Upper lobe of left lung (tissue), 6 donors: ENCODE measurements around the gene ZFPL1. TPM values are rescaled to one million over a fixed set of nuclear protein-coding genes. Genes with fewer than 3 reads are reported as not detected.

Experiments
- ATAC-seq, 2 donors: fragments of 200-7000 bp; cut with Tn5 transposase; one replicate each; pipeline ENCODE4 v1.9.1; 2022; ENCODE audit warnings: mild to moderate bottlenecking in 2 of 2, moderate library complexity in 2 of 2; ENCODE audit not compliant: low FRiP score in 2 of 2
- DNase-seq, 2 donors: peaks; one replicate each; pipeline ENCODE4 v3.0.0-alpha.2; 2019 to 2020
- H3K27ac ChIP-seq, 4 donors: fragments of 200-600 bp; sonication (generic); one replicate each; pipeline ENCODE4 v1.5.1; 2016 to 2019
- H3K27me3 ChIP-seq, 4 donors: fragments of 200-600 bp; sonication (generic); one replicate each; pipeline ENCODE4 v1.5.1; 2017 to 2019
- H3K36me3 ChIP-seq, 4 donors: fragments of 200-600 bp; sonication (generic); one replicate each; pipeline ENCODE4 v1.5.1; 2016 to 2019
- H3K4me1 ChIP-seq, 4 donors: fragments of 200-600 bp; sonication (generic); one replicate each; pipeline ENCODE4 v1.5.1; 2018 to 2019
- H3K4me3 ChIP-seq, 4 donors: fragments of 200-600 bp; sonication (generic); one replicate each; pipeline ENCODE4 v1.5.1; 2017 to 2019; ENCODE audit warnings: mild to moderate bottlenecking in 2 of 4, moderate library complexity in 1 of 4
- H3K9me3 ChIP-seq, 4 donors: fragments of 200-600 bp; sonication (generic); one replicate each; pipeline ENCODE4 v1.5.1; 2018 to 2019
- EP300 ChIP-seq, 4 donors: sonication (generic); formaldehyde crosslinking; IDR thresholded peaks; one replicate each; pipeline ENCODE4 v1.5.1; 2017; ENCODE audit warnings: antibody characterized with exemption in 4 of 4, control low read depth in 2 of 4
- POLR2A ChIP-seq, 4 donors: fragments of 450-650 bp; IDR thresholded peaks; one replicate each; pipeline ENCODE4 v1.5.1; 2016 to 2017; ENCODE audit warnings: antibody characterized with exemption in 4 of 4, mild to moderate bottlenecking in 2 of 4
- POLR2AphosphoS5 ChIP-seq, 2 donors: sonication (generic); formaldehyde crosslinking; IDR thresholded peaks; one replicate each; pipeline ENCODE4 v1.5.1; 2017; ENCODE audit warnings: antibody characterized with exemption in 2 of 2
- WGBS, 2 donors: methylation state at CpG; one replicate each; pipeline ENCODE4 v1.1.5; 2017 to 2018; 5-methylcytosine and 5-hydroxymethylcytosine counted together
- total RNA-seq, 6 donors: library from RNA; depleted of rRNA in 4 of 6; stranded (reverse); fragments of >200 nt in 4 of 6; gene quantifications; one replicate each; pipeline versions ENCODE4 v1.1.0 to v1.2.1, GENCODE V29; 2016 to 2021
- TF ChIP-seq, protein P1 (sequence below), 6 experiments: fragments of 450-650 bp in 4 of 6; fragments of 200-600 bp in 2 of 6; sonication (generic) in 2 of 6; IDR thresholded peaks; one replicate each; pipeline ENCODE4 v1.5.1; 2016 to 2019; ENCODE audit warnings: antibody characterized with exemption in 6 of 6
- donor health status: DM: no; HTN: no; CAD: no; lungs with moderate emphysema.
- donor health status: DM: no; HTN: yes; CAD: no; lungs with severe emphysema.

ZFPL1 gene
- total RNA-seq, result 10 to 100 TPM; 21.4 to 39.8 (median 34.6) TPM

DNA sequence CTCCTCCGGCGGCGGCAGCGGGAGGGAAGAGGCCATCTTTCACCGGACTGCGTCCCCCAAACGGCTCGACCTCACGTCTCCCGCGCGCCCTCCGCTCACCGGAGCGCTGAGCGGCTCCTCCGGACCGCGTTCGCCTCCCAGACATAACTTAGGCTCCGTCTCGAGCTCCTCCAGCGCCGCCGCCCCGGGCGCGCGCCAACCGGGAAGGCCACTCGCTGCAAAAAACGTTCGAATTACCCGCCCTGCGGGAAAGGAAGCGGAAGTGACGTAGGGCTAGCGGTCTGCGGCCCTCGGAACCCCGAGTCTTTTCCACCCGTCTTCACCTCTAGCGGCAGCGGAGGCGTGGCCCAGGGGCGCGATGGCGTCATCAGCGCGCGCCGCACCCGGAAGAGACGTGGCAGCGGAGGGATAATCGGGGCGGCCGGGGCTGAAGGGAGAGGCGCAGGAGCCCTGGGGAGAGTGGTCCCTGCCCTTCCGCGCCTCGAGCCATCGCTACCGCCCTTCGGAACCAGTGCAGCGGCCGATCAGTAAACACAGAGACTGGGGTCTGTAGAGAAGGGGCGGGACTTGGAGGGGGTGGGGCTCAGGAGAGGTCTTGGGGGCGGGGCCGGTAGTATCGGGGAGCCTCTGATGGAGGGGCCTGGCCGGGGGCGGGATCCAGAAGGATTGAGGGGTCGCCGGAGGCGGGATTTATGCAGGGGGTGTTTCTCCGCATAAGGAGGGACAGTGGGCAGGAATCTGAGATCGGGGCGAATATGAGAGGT lies at the start of gene ZFPL1, which contains the start of gene CDCA5:
Gene ZFPL1, plus strand, starts transcription at position 389 of the 764 bp plus-strand sequence. CDS start 477 bp downstream, outside the sequence.
Gene CDCA5, minus strand, starts transcription at position 207 of the 764 bp plus-strand sequence. Its CDS starts 62 bp downstream, at position 145.
- H3K4me1 ChIP-seq, result peaks cover 15 to 24% (median 19%) of the 10 kb centered on the region in 4 donors
- TF ChIP-seq, protein P1, sequence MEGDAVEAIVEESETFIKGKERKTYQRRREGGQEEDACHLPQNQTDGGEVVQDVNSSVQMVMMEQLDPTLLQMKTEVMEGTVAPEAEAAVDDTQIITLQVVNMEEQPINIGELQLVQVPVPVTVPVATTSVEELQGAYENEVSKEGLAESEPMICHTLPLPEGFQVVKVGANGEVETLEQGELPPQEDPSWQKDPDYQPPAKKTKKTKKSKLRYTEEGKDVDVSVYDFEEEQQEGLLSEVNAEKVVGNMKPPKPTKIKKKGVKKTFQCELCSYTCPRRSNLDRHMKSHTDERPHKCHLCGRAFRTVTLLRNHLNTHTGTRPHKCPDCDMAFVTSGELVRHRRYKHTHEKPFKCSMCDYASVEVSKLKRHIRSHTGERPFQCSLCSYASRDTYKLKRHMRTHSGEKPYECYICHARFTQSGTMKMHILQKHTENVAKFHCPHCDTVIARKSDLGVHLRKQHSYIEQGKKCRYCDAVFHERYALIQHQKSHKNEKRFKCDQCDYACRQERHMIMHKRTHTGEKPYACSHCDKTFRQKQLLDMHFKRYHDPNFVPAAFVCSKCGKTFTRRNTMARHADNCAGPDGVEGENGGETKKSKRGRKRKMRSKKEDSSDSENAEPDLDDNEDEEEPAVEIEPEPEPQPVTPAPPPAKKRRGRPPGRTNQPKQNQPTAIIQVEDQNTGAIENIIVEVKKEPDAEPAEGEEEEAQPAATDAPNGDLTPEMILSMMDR (IDR thresholded peaks at IDR 0.05), result peak in 3 of 6 experiments; percentile 30 to 48 (median 39)
- peak in 1 of 4 donors; percentile 63 for TF ChIP-seq EP300 (IDR thresholded peaks at IDR 0.05)
- TF ChIP-seq POLR2A (IDR thresholded peaks at IDR 0.05), result peak in 3 of 4 donors; percentile 45 to 82 (median 55)
- peak; percentile 96 to 98 for TF ChIP-seq POLR2AphosphoS5 (IDR thresholded peaks at IDR 0.05)
- peak within 1 kb of the TSS; percentile 59 to 88 (median 82) for H3K4me3 ChIP-seq
- no peaks in the 10 kb centered on the region for H3K27me3 ChIP-seq
- peak within 1 kb of the TSS; percentile 89 to 98 (median 96) for H3K27ac ChIP-seq
- DNase-seq (peak; percentile 93 to 100), ATAC-seq (peak; percentile 94 to 98)
- H3K36me3 ChIP-seq, result peaks cover 8 to 41% (median 28%) of the 10 kb centered on the region in 4 donors
- WGBS, 2 donors, result 0 to 1% methylated on average over 19 to 76 of the region's 79 CpGs
- H3K9me3 ChIP-seq, result no peaks in the 10 kb centered on the region

DNA sequence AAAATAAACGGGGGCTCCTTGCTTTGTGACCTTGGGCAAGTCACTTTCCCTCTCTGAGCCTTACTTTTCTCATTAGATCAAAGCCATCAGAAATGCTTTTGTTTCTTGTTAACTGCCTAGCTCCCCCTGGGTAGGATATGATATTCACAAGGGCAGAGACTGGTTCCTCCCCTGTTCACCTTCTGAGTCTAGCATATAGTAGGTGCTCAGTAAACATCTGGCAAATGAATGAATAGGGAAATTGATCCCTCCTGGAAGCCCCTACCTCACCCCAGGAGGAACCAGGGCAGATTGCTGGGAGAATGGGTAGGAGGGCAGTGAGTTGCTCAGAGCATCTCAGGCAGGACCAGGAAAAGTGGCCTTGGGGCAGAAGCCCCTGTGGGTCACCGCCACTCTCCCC lies 49.6 kb upstream of the ZFPL1 start:
- TF ChIP-seq EP300 (IDR thresholded peaks at IDR 0.05) (no peak), POLR2A (IDR thresholded peaks at IDR 0.05) (no peak), POLR2AphosphoS5 (IDR thresholded peaks at IDR 0.05) (no peak)
- TF ChIP-seq, protein P1 (IDR thresholded peaks at IDR 0.05), result no peak
- Histone ChIP-seq H3K36me3 (peaks cover 10 to 73% (median 53%) of the 10 kb centered on the region in 4 donors), H3K27me3 (no peaks in the 10 kb centered on the region), H3K27ac (no peak overlapping the region), H3K4me1 (peaks cover 0 to 7% (median 0%) of the 10 kb centered on the region in 4 donors), H3K9me3 (no peaks in the 10 kb centered on the region), H3K4me3 (no peak overlapping the region)
- no peak for ATAC-seq
- no peak for DNase-seq
- 96% methylated on average over 2 of the region's 2 CpGs; no CpG with 5 or more reads in 1 of the 2 donors for WGBS, 2 donors

DNA sequence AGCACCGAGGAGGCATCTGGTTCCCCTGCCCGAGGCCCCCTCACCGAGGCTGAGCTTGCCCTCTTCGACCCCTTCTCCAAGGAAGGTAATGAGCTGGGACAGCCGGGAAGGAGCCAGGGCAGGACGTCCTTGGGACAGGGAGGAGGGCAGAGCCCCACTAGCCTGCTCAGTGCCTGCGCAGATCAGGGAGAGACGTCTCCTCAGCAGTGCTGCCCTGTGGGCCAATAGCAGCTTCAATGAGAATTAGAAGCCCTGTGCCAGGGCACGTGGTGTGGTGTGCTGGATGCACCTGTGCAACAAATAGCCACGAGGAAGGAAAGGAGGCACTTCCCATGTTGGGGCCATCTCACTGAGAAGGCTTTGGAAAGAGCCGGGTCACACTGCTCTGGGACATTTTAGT lies 48.4 kb upstream of the ZFPL1 start:
- ATAC-seq, result no peak

DNA sequence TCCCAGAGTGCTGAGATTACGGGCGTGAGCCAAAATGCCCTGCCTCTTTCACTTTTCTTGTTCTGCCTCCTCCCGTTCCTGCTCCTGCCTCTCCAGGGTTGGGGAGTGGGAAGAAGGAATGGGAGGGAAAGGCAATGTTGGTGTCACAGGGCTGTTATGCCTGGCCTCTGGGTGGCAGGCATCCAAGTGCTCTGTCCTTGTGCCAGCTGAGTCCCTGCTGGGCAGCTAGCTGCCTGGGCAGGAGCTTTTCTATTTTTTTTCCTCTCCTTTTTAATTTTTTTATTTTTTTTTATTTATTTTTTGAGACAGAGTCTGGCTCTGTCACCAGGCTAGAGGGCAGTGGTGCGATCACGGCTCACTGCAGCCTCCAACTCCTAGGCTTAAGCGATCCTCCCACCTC lies 47.1 kb upstream of the ZFPL1 start:
- H3K4me1 ChIP-seq, result peaks cover 4 to 22% (median 10%) of the 10 kb centered on the region in 4 donors
- TF ChIP-seq POLR2AphosphoS5 (IDR thresholded peaks at IDR 0.05) (no peak), EP300 (IDR thresholded peaks at IDR 0.05) (no peak)
- TF ChIP-seq, protein P1 (IDR thresholded peaks at IDR 0.05), result no peak
- H3K4me3 ChIP-seq, result no peak overlapping the region
- DNase-seq (peak in 1 of 2 donors; percentile 73), ATAC-seq (no peak)
- no peak overlapping the region for H3K27ac ChIP-seq
- WGBS, 2 donors, result 76 to 84% methylated on average over 6 of the region's 6 CpGs
- H3K9me3 ChIP-seq, result no peaks in the 10 kb centered on the region
- no peaks in the 10 kb centered on the region for H3K27me3 ChIP-seq
- peaks cover 10 to 73% (median 52%) of the 10 kb centered on the region in 4 donors for H3K36me3 ChIP-seq

More for the DNA sequence above, 48.4 kb upstream of the ZFPL1 start:
- peaks cover 0 to 14% (median 5%) of the 10 kb centered on the region in 4 donors for H3K4me1 ChIP-seq
- no peaks in the 10 kb centered on the region for H3K27me3 ChIP-seq
- no peaks in the 10 kb centered on the region for H3K9me3 ChIP-seq
- TF ChIP-seq POLR2A (IDR thresholded peaks at IDR 0.05) (no peak), EP300 (IDR thresholded peaks at IDR 0.05) (no peak), POLR2AphosphoS5 (IDR thresholded peaks at IDR 0.05) (no peak)
- TF ChIP-seq, protein P1 (IDR thresholded peaks at IDR 0.05), result no peak
- no peak for DNase-seq
- no peak overlapping the region for H3K4me3 ChIP-seq
- H3K36me3 ChIP-seq, result peaks cover 10 to 77% (median 53%) of the 10 kb centered on the region in 4 donors
- WGBS, 2 donors, result 83 to 86% methylated on average over 9 to 11 of the region's 11 CpGs
- no peak overlapping the region for H3K27ac ChIP-seq
